Adrenal gland (tissue), 5 donors: ENCODE measurements around the gene DDC.
A peak's percentile ranks its signal among the peaks of the same experiment; 100 is the strongest.

Experiments used
- CTCF ChIP-seq, 6 experiments: fragments of 450-650 bp in 4 of 6; fragments of 200-600 bp in 2 of 6; sonication (generic) in 1 of 6; IDR thresholded peaks; 1 replicate in 5 of 6; 2 replicates in 1 of 6; pipeline versions ENCODE4 v1.5.1 to v1.8.0; 2016 to 2021; ENCODE audit warnings: antibody characterized with exemption in 6 of 6, mild to moderate bottlenecking in 2 of 6, moderate library complexity in 1 of 6
- POLR2A ChIP-seq, 2 donors: fragments of 450-650 bp; IDR thresholded peaks; one replicate each; pipeline ENCODE4 v1.6.1; 2017; ENCODE audit warnings: antibody characterized with exemption in 2 of 2, mild to moderate bottlenecking in 2 of 2, moderate library complexity in 1 of 2
- donor health status: DM: no; HTN: no; CAD: no.

- TF ChIP-seq CTCF (IDR thresholded peaks at IDR 0.05): no peak
- TF ChIP-seq POLR2A (IDR thresholded peaks at IDR 0.05): peak in 1 of 2 donors; percentile 53
These were observed 63.1 kb downstream of the DDC start for GRCh38 chr7:50502001-50502684.
